GM18907 (cell line): ENCODE measurements around the gene MPP2.

Experiments used
- ATAC-seq: cut with Tn5 transposase; IDR thresholded peaks from one replicate; pipeline ENCODE4 v1.9.1; 2021; ENCODE audit warnings: mild to moderate bottlenecking, moderate library complexity; ENCODE audit not compliant: unreplicated experiment

Gene MPP2

DNA sequence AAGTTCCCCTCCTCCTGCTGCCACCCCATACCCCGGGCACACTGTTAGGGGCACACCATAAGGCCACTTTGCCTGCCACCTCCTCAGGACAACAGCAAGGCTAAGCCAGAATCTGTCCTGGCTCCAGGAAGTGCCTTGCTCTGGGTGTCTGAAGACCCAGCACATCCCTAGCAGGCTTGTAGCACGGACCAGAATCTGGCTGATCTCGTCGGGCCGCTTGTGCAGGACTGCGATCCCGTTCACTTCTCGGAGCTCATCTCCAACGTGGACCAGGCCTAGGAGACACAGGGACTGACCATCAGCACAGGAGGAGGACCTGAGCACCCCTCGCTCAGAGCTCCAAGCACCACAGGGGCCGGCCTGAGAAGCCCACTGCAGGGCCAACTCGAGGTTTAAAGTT is 81.8 kb downstream of the MPP2 start:
- no peak for ATAC-seq
